C4-2B (cell line): ENCODE data around the gene BARX2.

Source experiments
- ZFX ChIP-seq: fragments of 450-650 bp; IDR thresholded peaks from 2 replicates; pipeline ENCODE4 v1.6.1; 2017
- TF ChIP-seq, protein P1 (sequence below): fragments of 450-650 bp; conservative IDR thresholded peaks from 2 replicates; pipeline ENCODE4 v1.5.1; 2017; ENCODE audit warnings: mild to moderate bottlenecking

DNA sequence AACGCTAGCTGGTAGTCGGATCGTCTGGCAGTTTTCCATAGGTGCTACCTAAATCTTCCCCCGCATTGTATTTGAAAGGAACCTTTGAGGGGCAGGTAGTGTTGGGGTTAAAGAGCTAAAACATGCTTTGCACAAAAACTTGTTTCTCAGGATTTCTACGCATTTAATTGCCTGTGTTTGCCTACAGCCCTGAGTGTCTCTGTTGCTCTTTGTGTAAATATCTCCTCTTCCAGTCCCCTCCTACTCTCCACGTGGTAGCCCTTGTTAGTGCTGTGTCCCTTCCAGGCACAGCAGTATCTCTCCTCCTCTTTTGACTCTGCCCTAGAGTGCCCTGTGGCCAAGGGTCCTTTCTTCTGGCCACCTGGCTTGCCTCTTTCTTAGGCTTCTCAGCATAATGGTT lies 81.7 kb downstream of the BARX2 start:
- TF ChIP-seq, protein P1, sequence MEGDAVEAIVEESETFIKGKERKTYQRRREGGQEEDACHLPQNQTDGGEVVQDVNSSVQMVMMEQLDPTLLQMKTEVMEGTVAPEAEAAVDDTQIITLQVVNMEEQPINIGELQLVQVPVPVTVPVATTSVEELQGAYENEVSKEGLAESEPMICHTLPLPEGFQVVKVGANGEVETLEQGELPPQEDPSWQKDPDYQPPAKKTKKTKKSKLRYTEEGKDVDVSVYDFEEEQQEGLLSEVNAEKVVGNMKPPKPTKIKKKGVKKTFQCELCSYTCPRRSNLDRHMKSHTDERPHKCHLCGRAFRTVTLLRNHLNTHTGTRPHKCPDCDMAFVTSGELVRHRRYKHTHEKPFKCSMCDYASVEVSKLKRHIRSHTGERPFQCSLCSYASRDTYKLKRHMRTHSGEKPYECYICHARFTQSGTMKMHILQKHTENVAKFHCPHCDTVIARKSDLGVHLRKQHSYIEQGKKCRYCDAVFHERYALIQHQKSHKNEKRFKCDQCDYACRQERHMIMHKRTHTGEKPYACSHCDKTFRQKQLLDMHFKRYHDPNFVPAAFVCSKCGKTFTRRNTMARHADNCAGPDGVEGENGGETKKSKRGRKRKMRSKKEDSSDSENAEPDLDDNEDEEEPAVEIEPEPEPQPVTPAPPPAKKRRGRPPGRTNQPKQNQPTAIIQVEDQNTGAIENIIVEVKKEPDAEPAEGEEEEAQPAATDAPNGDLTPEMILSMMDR: no peak
- no peak for TF ChIP-seq ZFX
